ENCODE data around the gene RAB6A. TPM values are rescaled to one million over a fixed set of nuclear protein-coding genes. Genes with fewer than 3 reads are reported as not detected.
"Not testable (repeated sequence)": the region's sequence is repeated elsewhere in the genome, so short reads cannot be mapped to it uniquely, and the experiment has no call there.

Gene RAB6A
- total RNA-seq, 2 experiments from 2014 or later = 85.3 to 94.2 TPM

GRCh38 chr11:73734011-73734410 is 26.9 kb downstream of the RAB6A start:
- H3K27ac Mint-ChIP-seq; H3K4me3 Mint-ChIP-seq; DNase-seq; ATAC-seq; H3K27me3 Mint-ChIP-seq; CTCF ChIA-PET; H3K9me3 Mint-ChIP-seq (ENCODE audit: low read depth); H3K4me1 Mint-ChIP-seq: not testable (repeated sequence)
- peaks cover 27% of the 10 kb centered on the region for H3K36me3 Mint-ChIP-seq

GRCh38 chr11:73732936-73733335 is 27.9 kb downstream of the RAB6A start:
- H3K4me1 Mint-ChIP-seq; H3K4me3 Mint-ChIP-seq; H3K27me3 Mint-ChIP-seq; H3K9me3 Mint-ChIP-seq (ENCODE audit: low read depth); CTCF ChIA-PET; DNase-seq; H3K27ac Mint-ChIP-seq; ATAC-seq: not testable (repeated sequence)
- peaks cover 35% of the 10 kb centered on the region for H3K36me3 Mint-ChIP-seq

GRCh38 chr11:73729594-73730206 is 31.2 kb downstream of the RAB6A start:
- Mint-ChIP-seq H3K4me3 (no peak overlapping the region), H3K9me3 (ENCODE audit: low read depth) (no peaks in the 10 kb centered on the region), H3K27me3 (no peaks in the 10 kb centered on the region), H3K27ac (no peak overlapping the region), H3K36me3 (peaks cover 41% of the 10 kb centered on the region), H3K4me1 (peaks cover 7% of the 10 kb centered on the region)
- ATAC-seq (peak; percentile 30), DNase-seq (no peak)
- CTCF ChIA-PET = interaction anchor here (0.6 to 1.1 kb wide), 2 partner anchors 11 to 99 kb away, joined by 3 read pairs; no protein-coding TSS in a partner anchor

DNA sequence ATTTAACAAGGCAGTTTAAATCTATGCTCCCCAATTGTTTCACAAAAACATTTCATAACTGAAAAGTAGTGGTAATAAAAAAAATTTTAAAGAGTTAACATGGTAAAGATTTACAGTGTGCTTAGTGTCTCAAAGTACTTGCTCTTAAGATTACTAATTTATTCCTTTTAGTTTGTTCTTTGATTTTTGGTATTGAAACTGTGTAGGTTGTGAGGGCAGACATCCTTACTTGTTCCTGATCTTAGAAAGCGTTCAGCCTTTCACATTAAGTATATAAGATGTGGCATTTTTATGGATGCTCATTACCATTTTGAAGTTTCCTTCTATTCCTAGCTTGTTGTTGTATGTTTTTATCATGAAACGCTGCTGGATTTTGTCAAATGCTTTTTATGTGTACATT is 32.9 kb downstream of the RAB6A start:
- CTCF ChIA-PET = no interaction called here
- Mint-ChIP-seq H3K27me3 (no peaks in the 10 kb centered on the region), H3K36me3 (peaks cover 45% of the 10 kb centered on the region), H3K4me1 (peaks cover 7% of the 10 kb centered on the region), H3K9me3 (ENCODE audit: low read depth) (no peaks in the 10 kb centered on the region), H3K4me3 (no peak overlapping the region), H3K27ac (no peak overlapping the region)
- ATAC-seq (no peak), DNase-seq (no peak)

GRCh38 chr11:73726825-73727224 is 34.0 kb downstream of the RAB6A start:
- CTCF ChIA-PET = no interaction called here
- Mint-ChIP-seq H3K4me1 (peaks cover 7% of the 10 kb centered on the region), H3K27ac (no peak overlapping the region), H3K27me3 (no peaks in the 10 kb centered on the region), H3K9me3 (ENCODE audit: low read depth) (no peaks in the 10 kb centered on the region), H3K36me3 (peaks cover 45% of the 10 kb centered on the region), H3K4me3 (no peak overlapping the region)
- ATAC-seq (no peak), DNase-seq (no peak)

DNA sequence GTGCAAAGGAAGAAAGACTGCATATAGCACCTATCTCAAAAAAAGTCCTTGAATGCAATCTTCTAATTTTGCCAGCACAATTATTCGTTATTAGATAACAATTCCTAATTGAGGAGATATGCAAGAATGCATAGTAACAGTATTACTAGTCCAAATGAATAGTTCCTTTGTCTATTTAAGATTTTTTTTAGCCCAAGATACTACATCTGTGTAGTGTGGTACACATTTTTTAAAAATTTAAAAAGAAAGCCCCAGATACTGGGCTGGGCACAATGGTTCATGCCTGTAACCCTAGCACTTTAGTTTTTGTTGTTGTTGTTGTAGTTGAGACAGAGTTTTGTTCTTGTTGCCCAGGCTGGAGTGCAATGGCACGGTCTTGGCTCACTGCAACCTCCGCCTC is 43.7 kb downstream of the RAB6A start:
- CTCF ChIA-PET = interaction anchor here (1.0 kb wide), 1 partner anchor 20 kb away, joined by 3 read pairs; no protein-coding TSS in a partner anchor
- DNase-seq (no peak), ATAC-seq (no peak)
- H3K27me3 Mint-ChIP-seq = no peaks in the 10 kb centered on the region
- H3K36me3 Mint-ChIP-seq = peaks cover 29% of the 10 kb centered on the region
- H3K9me3 Mint-ChIP-seq (ENCODE audit: low read depth) = no peaks in the 10 kb centered on the region
- H3K27ac Mint-ChIP-seq = no peak overlapping the region
- H3K4me1 Mint-ChIP-seq = peaks cover 10% of the 10 kb centered on the region
- H3K4me3 Mint-ChIP-seq = no peak overlapping the region

DNA sequence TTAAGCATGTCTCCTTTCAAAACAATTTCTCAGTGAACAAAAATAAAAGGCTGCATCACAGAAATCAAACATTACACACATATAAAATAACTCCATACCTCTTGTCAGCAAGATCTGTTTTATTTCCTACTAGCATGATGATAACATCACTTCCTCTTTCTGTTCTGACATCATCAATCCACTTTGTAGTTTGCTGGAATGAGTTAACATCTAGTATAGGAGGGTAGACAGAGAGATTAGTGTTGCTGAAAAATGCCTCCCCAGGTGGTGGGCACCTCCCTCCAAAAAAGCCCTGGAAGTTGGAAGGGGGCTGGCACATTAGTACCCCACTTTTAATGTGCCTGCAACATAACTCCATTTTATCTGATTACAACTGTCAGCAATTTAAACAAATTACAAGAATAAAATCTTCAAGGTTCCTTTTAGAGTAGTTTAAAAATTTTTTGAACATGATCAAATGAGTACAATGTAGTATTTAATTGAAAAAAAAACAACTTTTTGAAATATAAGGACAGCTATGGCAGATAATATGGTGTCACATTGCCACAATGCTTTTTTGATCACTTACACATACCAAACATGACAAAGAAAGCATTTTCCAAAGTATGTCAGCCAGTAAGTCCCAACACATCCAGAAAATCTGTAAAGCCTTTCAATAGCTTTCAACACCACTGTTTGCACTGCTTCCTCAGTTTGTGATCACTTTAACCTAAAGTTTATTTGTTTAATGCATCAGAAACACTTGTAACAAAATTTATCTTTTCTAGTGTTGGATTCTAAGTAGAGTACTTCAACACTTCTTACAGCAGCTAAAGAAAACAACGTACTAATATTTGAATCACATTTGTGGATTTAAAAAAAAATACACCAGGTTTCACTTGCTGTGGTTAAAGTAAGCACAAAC is 44.5 kb downstream of the RAB6A start:
- CTCF ChIA-PET = interaction anchor here (1.0 kb wide), 1 partner anchor 21 kb away, joined by 3 read pairs; no protein-coding TSS in a partner anchor
- H3K4me1 Mint-ChIP-seq = peaks cover 10% of the 10 kb centered on the region
- H3K27me3 Mint-ChIP-seq = no peaks in the 10 kb centered on the region
- no peak overlapping the region for H3K4me3 Mint-ChIP-seq
- peaks cover 24% of the 10 kb centered on the region for H3K36me3 Mint-ChIP-seq
- peak; percentile 68 for ATAC-seq
- peak overlapping the region; percentile 72 for H3K27ac Mint-ChIP-seq
- no peaks in the 10 kb centered on the region for H3K9me3 Mint-ChIP-seq (ENCODE audit: low read depth)
- no peak for DNase-seq

- Mint-ChIP-seq H3K4me3 (no peak overlapping the region), H3K36me3 (peaks cover 18% of the 10 kb centered on the region), H3K27ac (peak overlapping the region; percentile 72), H3K9me3 (ENCODE audit: low read depth) (no peaks in the 10 kb centered on the region), H3K27me3 (no peaks in the 10 kb centered on the region), H3K4me1 (peaks cover 10% of the 10 kb centered on the region)
- ATAC-seq (no peak), DNase-seq (no peak)
- CTCF ChIA-PET = interaction anchor here (0.6 kb wide), 1 partner anchor 1747 kb away, joined by 3 read pairs; no protein-coding TSS in a partner anchor
These were observed 45.3 kb downstream of the RAB6A start for GRCh38 chr11:73715541-73715940.

- CTCF ChIA-PET = interaction anchor here (0.7 kb wide), 1 partner anchor 8 kb away, joined by 3 read pairs; no protein-coding TSS in a partner anchor
- Mint-ChIP-seq H3K4me3 (no peak overlapping the region), H3K27me3 (no peaks in the 10 kb centered on the region), H3K27ac (no peak overlapping the region), H3K4me1 (peaks cover under 1% of the 10 kb centered on the region), H3K9me3 (ENCODE audit: low read depth) (no peaks in the 10 kb centered on the region), H3K36me3 (peaks cover 14% of the 10 kb centered on the region)
- ATAC-seq (no peak), DNase-seq (no peak)
These were observed 49.9 kb downstream of the RAB6A start for GRCh38 chr11:73710964-73711363.

DNA sequence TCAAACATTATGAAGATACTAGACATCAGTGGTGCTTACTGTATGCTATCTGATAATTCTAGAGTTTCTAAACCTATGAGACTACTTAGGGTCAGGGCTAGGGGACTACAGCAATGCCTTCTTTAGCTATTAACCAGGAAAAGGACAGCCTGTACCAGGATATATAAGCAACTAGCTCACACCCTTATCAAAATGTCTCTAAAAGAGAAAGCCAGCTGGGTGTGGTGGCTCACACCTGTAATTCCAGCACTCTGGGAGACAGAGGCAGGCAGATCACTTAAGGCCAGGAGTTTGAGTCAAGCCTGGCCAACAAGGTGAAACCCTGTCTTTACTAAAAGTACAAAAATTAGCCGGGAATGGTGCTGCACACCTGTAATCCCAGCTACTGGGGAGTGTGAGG is 55.8 kb downstream of the RAB6A start:
- H3K27ac Mint-ChIP-seq = no peak overlapping the region
- H3K4me1 Mint-ChIP-seq = no peaks in the 10 kb centered on the region
- H3K4me3 Mint-ChIP-seq = no peak overlapping the region
- DNase-seq (no peak), ATAC-seq (no peak)
- no peaks in the 10 kb centered on the region for H3K9me3 Mint-ChIP-seq (ENCODE audit: low read depth)
- no peaks in the 10 kb centered on the region for H3K27me3 Mint-ChIP-seq
- CTCF ChIA-PET = interaction anchor here (1.2 kb wide), 1 partner anchor 354 kb away, joined by 4 read pairs; no protein-coding TSS in a partner anchor
- H3K36me3 Mint-ChIP-seq = peaks cover 18% of the 10 kb centered on the region

DNA sequence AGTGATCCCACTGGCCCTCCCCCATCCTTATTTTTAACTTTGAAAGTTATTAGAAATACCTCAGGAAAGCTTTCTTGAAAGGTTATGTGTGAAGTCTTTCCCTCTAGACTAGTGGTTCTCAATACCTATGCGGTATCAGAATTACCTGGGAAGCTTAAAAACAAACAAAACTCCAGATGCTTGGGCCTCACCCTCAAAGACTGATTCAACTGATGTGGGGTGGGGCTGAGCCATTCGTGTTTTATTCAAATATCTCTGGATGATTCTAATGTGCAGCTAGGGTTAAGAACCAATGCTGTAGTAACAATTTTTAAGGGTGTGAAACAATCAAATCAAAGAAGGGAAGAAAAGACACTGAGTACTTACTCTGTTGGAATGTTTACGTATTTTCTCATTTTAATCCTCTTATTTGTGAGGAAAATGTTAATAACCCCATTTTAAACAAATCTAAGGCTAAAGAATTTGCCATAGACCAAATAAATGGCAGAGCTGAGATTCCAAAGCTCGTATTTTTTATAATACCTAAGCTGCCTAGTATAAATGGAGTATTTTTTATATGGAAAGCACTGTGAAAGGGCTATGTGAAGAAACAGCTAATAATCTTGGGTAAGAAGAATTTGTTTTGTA is 66.9 kb downstream of the RAB6A start:
- no peak overlapping the region for H3K27ac Mint-ChIP-seq
- ATAC-seq = no peak
- CTCF ChIA-PET = interaction anchor here (0.9 kb wide), 1 partner anchor 33 kb away, joined by 3 read pairs; no protein-coding TSS in a partner anchor

GRCh38 chr11:73680687-73681086 is 80.2 kb downstream of the RAB6A start:
- Mint-ChIP-seq H3K4me1 (no peaks in the 10 kb centered on the region), H3K9me3 (ENCODE audit: low read depth) (no peaks in the 10 kb centered on the region), H3K4me3 (no peak overlapping the region), H3K36me3 (peaks cover 18% of the 10 kb centered on the region), H3K27me3 (no peaks in the 10 kb centered on the region), H3K27ac (no peak overlapping the region)
- ATAC-seq = no peak
- no peak for DNase-seq
- CTCF ChIA-PET = interaction anchor here (0.9 to 1.8 kb wide), 3 partner anchors 16 to 20 kb away, joined by 3 to 7 read pairs (median 5); no protein-coding TSS in a partner anchor

More for the DNA sequence above, 66.9 kb downstream of the RAB6A start:
- Mint-ChIP-seq H3K27me3 (no peaks in the 10 kb centered on the region), H3K4me3 (no peak overlapping the region), H3K9me3 (ENCODE audit: low read depth) (no peaks in the 10 kb centered on the region), H3K4me1 (no peaks in the 10 kb centered on the region), H3K36me3 (peaks cover 9% of the 10 kb centered on the region)
- no peak for DNase-seq

DNA sequence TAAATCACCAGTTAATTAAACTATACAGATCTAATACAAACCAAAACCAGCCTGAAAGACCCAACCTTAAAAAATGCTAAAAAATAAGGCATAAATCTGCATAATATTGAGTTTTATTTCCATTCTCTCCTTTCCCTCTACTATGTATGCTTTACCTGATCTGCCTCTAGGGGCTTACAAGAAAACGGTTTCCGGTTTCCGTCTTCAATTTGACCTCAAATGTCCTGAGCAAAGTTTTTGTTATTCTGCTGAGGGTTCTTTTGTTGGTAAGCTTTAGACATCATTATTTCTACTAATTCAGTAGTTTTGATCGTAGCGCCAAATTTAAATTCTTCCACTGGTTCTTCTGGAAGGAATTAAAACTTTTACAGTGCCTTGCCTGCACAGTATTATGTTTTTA is 84.3 kb downstream of the RAB6A start:
- H3K27ac Mint-ChIP-seq; DNase-seq; H3K4me1 Mint-ChIP-seq; CTCF ChIA-PET; H3K27me3 Mint-ChIP-seq; ATAC-seq; H3K4me3 Mint-ChIP-seq; H3K9me3 Mint-ChIP-seq (ENCODE audit: low read depth): not testable (repeated sequence)
- H3K36me3 Mint-ChIP-seq = peaks cover 17% of the 10 kb centered on the region
